T-helper 2 cell treated with Interferon-gamma antibody and Interleukin-4, amounts not matched to agents 5 μg/mL and 100 μg/mL, for 36 hours (primary cell): ENCODE measurements around the gene HRH2.
"Not testable (repeated sequence)": the region's sequence is repeated elsewhere in the genome, so short reads cannot be mapped to it uniquely, and the experiment has no call there.

Experiments
- DNase-seq: peaks from one replicate; pipeline ENCODE4 v3.0.0; 2021; ENCODE audit warnings: low spot score
- H3K27ac Mint-ChIP-seq: one replicate; pipeline ENCODE4 v1.8.0; 2021; ENCODE audit warnings: mild to moderate bottlenecking, mixed read lengths
- H3K27me3 Mint-ChIP-seq: one replicate; pipeline ENCODE4 v1.8.0; 2021; ENCODE audit warnings: low read depth, mixed read lengths
- H3K36me3 Mint-ChIP-seq: one replicate; pipeline ENCODE4 v1.8.0; 2021; ENCODE audit warnings: low read depth, mixed read lengths
- H3K4me1 Mint-ChIP-seq: one replicate; pipeline ENCODE4 v1.8.0; 2021; ENCODE audit warnings: low read depth, mixed read lengths
- H3K4me3 Mint-ChIP-seq: one replicate; pipeline ENCODE4 v1.8.0; 2022; ENCODE audit warnings: mild to moderate bottlenecking, moderate library complexity, mixed read lengths
- H3K9me3 Mint-ChIP-seq: one replicate; pipeline ENCODE4 v1.8.0; 2021; ENCODE audit warnings: mixed read lengths

The HRH2 gene

DNA sequence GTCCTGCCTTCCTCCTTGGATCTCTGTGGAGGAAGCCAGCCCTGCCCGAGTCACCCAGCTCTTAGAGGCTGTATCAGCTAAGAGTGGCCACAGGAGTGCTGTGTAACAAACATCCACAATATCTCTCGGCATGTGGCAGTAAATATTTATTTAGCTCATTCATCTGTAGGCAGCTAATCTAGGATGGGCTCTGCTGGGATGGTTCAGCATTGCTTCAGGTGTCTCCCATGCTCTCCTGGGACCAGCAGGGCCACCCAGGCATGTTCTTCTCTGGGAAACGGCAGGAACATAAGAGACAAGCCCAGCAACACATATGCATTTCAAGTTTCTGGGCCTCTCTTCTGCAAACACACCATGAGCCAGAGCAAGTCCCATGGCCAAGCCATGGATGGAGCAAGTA is 56.1 kb downstream of the HRH2 start:
- Mint-ChIP-seq H3K4me1 (peaks cover 6% of the 10 kb centered on the region), H3K4me3 (no peak overlapping the region), H3K27ac (no peak overlapping the region), H3K27me3 (no peaks in the 10 kb centered on the region), H3K9me3 (peaks cover 31% of the 10 kb centered on the region), H3K36me3 (peaks cover 19% of the 10 kb centered on the region)
- DNase-seq: no peak

GRCh38 chr5:175714479-175715085 is 56.7 kb downstream of the HRH2 start:
- H3K27me3 Mint-ChIP-seq: no peaks in the 10 kb centered on the region
- peaks cover 6% of the 10 kb centered on the region for H3K4me1 Mint-ChIP-seq
- H3K27ac Mint-ChIP-seq: no peak overlapping the region
- no peak overlapping the region for H3K4me3 Mint-ChIP-seq
- peaks cover 31% of the 10 kb centered on the region for H3K9me3 Mint-ChIP-seq
- DNase-seq: no peak
- peaks cover 15% of the 10 kb centered on the region for H3K36me3 Mint-ChIP-seq

- H3K36me3 Mint-ChIP-seq: peaks cover 11% of the 10 kb centered on the region
- DNase-seq: no peak
- H3K27ac Mint-ChIP-seq: no peak overlapping the region
- H3K4me1 Mint-ChIP-seq: peaks cover 6% of the 10 kb centered on the region
- H3K4me3 Mint-ChIP-seq: no peak overlapping the region
- peaks cover 31% of the 10 kb centered on the region for H3K9me3 Mint-ChIP-seq
- H3K27me3 Mint-ChIP-seq: no peaks in the 10 kb centered on the region
These were observed 58.0 kb downstream of the HRH2 start for GRCh38 chr5:175715627-175716522.

DNA sequence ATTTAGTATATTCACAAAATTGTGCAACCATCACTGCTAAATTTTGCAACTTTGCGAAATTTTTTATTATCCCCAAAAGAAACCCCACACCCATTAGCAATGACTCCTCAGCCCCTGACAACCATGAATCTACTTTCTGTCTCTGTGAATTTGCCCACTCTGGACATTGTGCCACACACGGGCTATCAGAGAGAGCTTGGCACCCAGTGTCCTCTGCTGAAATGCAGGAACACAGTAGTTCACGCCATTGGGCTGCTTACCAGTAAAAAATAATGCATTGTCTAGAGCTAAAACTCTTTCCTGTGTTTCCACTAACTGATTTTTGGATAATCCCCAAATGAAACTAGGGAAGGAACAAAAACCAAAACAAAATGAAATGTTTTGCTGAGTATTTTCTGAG is 60.0 kb downstream of the HRH2 start:
- H3K36me3 Mint-ChIP-seq: peaks cover 11% of the 10 kb centered on the region
- H3K27ac Mint-ChIP-seq: no peak overlapping the region
- no peaks in the 10 kb centered on the region for H3K27me3 Mint-ChIP-seq
- peaks cover 6% of the 10 kb centered on the region for H3K4me1 Mint-ChIP-seq
- no peak for DNase-seq
- H3K4me3 Mint-ChIP-seq: no peak overlapping the region
- H3K9me3 Mint-ChIP-seq: peaks cover 31% of the 10 kb centered on the region

DNA sequence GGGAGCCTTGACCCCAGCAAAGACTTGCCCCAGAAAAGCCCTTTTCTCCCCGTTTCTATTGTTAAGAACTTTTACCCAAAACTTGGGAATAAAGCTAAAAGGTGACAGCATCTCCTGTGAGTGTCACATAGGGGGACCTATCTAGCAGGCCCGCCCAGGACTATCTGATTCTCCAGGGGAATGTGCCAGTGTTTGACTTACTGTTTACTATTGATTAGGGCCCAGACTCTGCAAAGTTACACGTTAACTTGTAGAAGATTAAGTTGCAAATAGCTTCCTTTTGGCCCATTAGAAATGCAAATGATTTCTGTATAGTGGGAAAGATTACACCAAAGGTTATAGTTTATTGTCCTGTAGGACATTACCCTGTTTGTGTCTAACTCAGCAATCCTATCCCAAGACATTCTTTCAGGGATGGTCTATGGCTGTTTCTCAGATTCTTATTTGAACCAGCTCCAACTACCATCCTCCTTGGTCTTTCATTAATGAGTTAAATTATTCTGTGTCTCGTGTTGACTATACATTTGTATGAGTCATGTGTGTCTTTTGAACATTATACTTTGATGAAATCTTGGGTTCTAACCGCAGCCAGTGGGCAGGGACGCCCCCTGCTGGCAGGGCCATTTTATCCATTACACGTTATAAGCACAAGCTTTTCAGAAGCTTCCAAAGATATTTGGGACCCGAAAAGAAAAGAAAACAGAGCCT is 60.7 kb downstream of the HRH2 start:
- Mint-ChIP-seq H3K4me3 (no peak overlapping the region), H3K9me3 (peaks cover 31% of the 10 kb centered on the region), H3K4me1 (peaks cover 6% of the 10 kb centered on the region), H3K27ac (no peak overlapping the region), H3K36me3 (peaks cover 10% of the 10 kb centered on the region), H3K27me3 (no peaks in the 10 kb centered on the region)
- DNase-seq: peak; percentile 65

DNA sequence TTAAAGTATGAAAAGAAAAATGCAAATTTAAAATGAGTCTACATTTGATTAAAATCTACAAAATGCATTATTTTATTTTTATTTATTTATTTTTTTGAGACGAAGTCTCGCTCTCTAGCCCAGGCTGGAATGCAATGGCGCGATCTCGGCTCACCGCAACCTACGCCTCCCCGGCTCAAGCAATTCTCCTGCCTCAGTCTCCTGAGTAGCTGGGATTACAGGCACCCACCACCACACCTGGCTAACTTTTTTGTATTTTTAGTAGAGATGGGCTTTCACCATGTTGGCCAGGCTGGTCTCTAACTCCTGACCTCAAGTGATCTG is 61.2 kb downstream of the HRH2 start:
- H3K4me1 Mint-ChIP-seq, H3K27ac Mint-ChIP-seq, DNase-seq, H3K4me3 Mint-ChIP-seq, H3K36me3 Mint-ChIP-seq, H3K27me3 Mint-ChIP-seq: not testable (repeated sequence)
- peaks cover 28% of the 10 kb centered on the region for H3K9me3 Mint-ChIP-seq

DNA sequence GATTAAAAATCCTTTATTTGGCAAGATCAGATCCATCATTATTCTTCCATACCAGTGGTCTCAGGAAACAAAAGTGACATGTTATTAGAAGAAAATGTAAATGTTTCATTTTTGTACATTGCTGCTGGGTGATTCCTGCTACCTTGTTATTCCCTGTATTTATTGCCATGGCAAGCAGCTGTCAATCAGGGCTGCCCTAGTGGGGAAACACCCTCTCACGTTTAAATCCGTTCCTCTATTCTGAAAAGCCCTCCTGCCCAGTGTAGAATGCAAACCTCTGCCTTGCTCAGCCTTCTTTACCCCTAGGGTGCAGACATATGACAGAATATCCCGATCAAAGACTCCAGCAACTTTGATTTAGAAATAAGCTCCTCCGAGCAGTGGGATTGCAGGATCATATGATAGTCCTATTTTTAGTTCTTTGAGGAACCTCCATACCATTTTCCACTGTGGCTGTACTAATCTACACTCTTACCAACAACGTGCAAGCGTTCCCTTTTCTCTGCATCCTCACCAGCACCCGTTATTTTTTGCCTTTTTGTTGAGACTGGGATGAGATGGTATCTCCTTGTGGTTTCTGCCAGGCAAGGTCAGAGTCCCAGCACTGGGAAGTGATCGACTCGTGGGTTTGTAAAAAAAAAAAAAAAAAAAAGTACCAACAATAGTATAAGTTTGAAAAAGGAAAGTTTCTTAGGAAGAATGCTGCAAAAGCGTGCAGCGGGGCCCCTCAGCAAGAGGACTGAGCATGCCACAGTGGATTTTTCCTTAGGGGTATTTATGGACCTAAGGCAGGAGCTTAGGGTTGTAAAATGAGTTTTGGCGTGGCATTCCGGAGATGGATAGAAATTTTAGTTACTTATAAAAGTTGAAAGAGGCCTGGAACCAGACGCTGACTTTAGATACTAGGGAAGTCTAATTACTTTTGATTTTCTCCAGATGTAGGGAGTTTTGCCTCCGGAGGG is 66.7 kb downstream of the HRH2 start:
- Mint-ChIP-seq H3K9me3 (no peaks in the 10 kb centered on the region), H3K36me3 (no peaks in the 10 kb centered on the region), H3K27me3 (peaks cover under 1% of the 10 kb centered on the region), H3K4me1 (peaks cover 4% of the 10 kb centered on the region), H3K4me3 (no peak overlapping the region), H3K27ac (no peak overlapping the region)
- DNase-seq: no peak

DNA sequence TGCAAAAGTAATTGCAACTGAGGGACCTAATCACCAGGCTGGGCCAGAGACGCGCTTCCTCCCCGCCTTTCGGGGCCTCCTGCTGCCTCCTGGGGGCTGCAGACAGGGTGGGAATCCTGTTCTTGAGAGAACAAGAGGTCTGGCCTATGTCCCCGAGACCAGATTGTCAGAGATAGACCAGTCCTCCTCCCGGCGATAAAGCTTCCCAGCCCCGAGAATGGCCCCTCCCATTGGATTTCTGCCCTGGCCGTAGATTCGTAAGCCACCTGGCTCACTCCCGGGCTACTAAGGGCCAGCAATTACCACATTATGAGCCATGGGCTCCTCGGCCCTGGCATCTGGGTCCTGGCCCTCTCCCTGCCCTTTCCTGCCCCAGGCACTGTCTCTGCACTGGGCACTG is 70.4 kb downstream of the HRH2 start:
- Mint-ChIP-seq H3K36me3 (no peaks in the 10 kb centered on the region), H3K9me3 (no peaks in the 10 kb centered on the region), H3K4me1 (peaks cover 10% of the 10 kb centered on the region), H3K4me3 (no peak overlapping the region), H3K27me3 (peaks cover 5% of the 10 kb centered on the region), H3K27ac (no peak overlapping the region)
- no peak for DNase-seq

DNA sequence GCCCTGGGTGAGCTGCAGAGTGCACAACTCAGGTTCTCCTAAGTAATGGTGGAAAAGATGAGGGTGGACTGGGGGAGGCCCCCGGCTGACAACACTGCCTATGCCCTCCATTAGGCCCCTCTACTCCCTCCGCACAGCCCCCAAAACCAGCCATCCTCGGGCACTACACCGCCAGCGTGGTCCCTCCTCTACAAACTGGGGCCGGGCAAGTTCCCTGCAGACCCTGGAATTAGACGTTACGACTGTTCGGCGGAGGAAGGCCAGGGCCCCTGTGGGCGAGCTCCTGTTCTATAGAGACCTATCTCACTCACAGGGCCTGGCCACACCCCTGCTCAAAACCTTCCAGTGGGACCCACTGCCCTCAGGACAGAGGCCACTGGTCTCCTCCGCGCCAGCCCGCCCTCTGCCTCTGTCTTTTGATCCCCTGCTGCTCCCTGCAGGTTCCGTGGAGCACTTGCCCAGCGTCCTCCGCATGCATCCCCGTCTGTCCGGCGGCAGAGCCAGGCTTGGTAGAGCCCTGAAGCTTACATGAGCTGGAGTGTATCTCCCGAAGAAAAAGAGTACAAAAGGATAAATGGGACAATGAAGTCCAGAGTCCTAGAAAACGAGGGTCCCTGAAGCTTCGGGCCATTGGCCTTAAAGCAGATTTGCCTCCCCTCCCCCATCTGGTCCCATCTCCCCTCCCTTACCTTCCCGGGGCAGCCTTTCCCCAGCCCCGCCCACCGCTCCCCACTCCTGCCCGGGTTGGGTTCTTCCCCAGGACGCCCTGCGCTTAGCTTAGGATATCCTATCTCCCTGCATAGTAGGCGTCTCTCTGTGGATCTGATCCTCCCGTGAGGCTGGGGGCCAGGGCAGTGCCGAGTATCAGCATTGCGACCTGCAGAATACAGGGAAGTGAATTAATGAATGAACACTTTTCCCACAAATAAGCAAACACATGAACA is 71.3 kb downstream of the HRH2 start:
- Mint-ChIP-seq H3K27ac (no peak overlapping the region), H3K4me3 (peak overlapping the region; percentile 2), H3K36me3 (no peaks in the 10 kb centered on the region), H3K9me3 (no peaks in the 10 kb centered on the region), H3K27me3 (peaks cover 5% of the 10 kb centered on the region), H3K4me1 (peaks cover 10% of the 10 kb centered on the region)
- DNase-seq: no peak

GRCh38 chr5:175729829-175730277 is 72.0 kb downstream of the HRH2 start:
- H3K4me3 Mint-ChIP-seq: peak overlapping the region; percentile 2
- H3K27ac Mint-ChIP-seq: no peak overlapping the region
- H3K9me3 Mint-ChIP-seq: no peaks in the 10 kb centered on the region
- H3K27me3 Mint-ChIP-seq: peaks cover 5% of the 10 kb centered on the region
- DNase-seq: peak; percentile 79
- no peaks in the 10 kb centered on the region for H3K36me3 Mint-ChIP-seq
- H3K4me1 Mint-ChIP-seq: peaks cover 10% of the 10 kb centered on the region

- Mint-ChIP-seq H3K9me3 (no peaks in the 10 kb centered on the region), H3K27ac (no peak overlapping the region), H3K4me3 (no peak overlapping the region), H3K36me3 (no peaks in the 10 kb centered on the region), H3K27me3 (peaks cover 5% of the 10 kb centered on the region), H3K4me1 (peaks cover 10% of the 10 kb centered on the region)
- DNase-seq: no peak
These were observed 73.3 kb downstream of the HRH2 start for GRCh38 chr5:175731172-175731571.

GRCh38 chr5:175731756-175732465 is 74.0 kb downstream of the HRH2 start:
- H3K36me3 Mint-ChIP-seq: no peaks in the 10 kb centered on the region
- peaks cover 10% of the 10 kb centered on the region for H3K4me1 Mint-ChIP-seq
- no peak for DNase-seq
- no peak overlapping the region for H3K27ac Mint-ChIP-seq
- peaks cover 5% of the 10 kb centered on the region for H3K27me3 Mint-ChIP-seq
- H3K4me3 Mint-ChIP-seq: no peak overlapping the region
- no peaks in the 10 kb centered on the region for H3K9me3 Mint-ChIP-seq
